ENCODE results near the gene CENPN.
A peak's percentile ranks its signal among the peaks of the same experiment; 100 is the strongest.

The CENPN gene

DNA sequence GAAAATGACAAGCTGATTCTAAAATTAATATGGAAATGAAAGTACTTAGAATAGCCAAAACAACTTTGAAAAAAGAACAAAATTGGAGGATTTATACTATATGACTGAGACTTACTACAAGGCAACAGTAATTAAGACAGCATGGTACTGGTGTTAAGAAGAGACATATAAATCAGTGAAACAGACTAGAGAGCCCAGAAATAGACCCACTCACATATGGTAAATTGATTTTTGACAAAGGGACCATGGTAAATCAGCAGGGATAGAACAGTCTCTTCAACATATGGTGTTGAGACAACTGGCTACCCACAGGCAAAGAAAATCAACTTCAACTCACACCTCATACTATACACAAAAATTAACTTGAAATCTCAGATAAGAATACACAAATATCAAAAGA, 13.2 kb upstream of the CENPN start:
- peak; percentile 24; the same call in 2 of the 3 replicates for ATAC-seq
- TF ChIP-seq RARB (CRISPR knock-in tag; IDR thresholded peaks at IDR 0.05): no peak
- no peak for TF ChIP-seq ZNF8 (CRISPR knock-in tag; IDR thresholded peaks at IDR 0.05)
- no peak for TF ChIP-seq ZC3H10 (CRISPR knock-in tag; IDR thresholded peaks at IDR 0.05)
- no peak for TF ChIP-seq ARNTL (CRISPR knock-in tag; IDR thresholded peaks at IDR 0.05; ENCODE audit: borderline replicate concordance, low read depth)
- TF ChIP-seq, protein P1, sequence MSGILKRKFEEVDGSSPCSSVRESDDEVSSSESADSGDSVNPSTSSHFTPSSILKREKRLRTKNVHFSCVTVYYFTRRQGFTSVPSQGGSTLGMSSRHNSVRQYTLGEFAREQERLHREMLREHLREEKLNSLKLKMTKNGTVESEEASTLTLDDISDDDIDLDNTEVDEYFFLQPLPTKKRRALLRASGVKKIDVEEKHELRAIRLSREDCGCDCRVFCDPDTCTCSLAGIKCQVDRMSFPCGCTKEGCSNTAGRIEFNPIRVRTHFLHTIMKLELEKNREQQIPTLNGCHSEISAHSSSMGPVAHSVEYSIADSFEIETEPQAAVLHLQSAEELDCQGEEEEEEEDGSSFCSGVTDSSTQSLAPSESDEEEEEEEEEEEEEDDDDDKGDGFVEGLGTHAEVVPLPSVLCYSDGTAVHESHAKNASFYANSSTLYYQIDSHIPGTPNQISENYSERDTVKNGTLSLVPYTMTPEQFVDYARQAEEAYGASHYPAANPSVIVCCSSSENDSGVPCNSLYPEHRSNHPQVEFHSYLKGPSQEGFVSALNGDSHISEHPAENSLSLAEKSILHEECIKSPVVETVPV (CRISPR knock-in tag; IDR thresholded peaks at IDR 0.05): no peak
- TF ChIP-seq, protein P2, sequence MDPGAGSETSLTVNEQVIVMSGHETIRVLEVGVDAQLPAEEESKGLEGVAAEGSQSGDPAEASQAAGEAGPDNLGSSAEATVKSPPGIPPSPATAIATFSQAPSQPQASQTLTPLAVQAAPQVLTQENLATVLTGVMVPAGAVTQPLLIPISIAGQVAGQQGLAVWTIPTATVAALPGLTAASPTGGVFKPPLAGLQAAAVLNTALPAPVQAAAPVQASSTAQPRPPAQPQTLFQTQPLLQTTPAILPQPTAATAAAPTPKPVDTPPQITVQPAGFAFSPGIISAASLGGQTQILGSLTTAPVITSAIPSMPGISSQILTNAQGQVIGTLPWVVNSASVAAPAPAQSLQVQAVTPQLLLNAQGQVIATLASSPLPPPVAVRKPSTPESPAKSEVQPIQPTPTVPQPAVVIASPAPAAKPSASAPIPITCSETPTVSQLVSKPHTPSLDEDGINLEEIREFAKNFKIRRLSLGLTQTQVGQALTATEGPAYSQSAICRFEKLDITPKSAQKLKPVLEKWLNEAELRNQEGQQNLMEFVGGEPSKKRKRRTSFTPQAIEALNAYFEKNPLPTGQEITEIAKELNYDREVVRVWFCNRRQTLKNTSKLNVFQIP (CRISPR knock-in tag; IDR thresholded peaks at IDR 0.05; ENCODE audit: borderline replicate concordance, low read depth): no peak
- TF ChIP-seq BACH2 (CRISPR knock-in tag; IDR thresholded peaks at IDR 0.05; ENCODE audit: borderline replicate concordance): no peak
- no peak for TF ChIP-seq GLIS3 (CRISPR knock-in tag; IDR thresholded peaks at IDR 0.05)
- no peak for TF ChIP-seq PPARA (CRISPR knock-in tag; IDR thresholded peaks at IDR 0.05; ENCODE audit: borderline replicate concordance)
- no peak for TF ChIP-seq ZFP30 (CRISPR knock-in tag; IDR thresholded peaks at IDR 0.05)
- TF ChIP-seq TCF4 (CRISPR knock-in tag; IDR thresholded peaks at IDR 0.05; ENCODE audit: borderline replicate concordance): no peak
- TF ChIP-seq, protein P3, sequence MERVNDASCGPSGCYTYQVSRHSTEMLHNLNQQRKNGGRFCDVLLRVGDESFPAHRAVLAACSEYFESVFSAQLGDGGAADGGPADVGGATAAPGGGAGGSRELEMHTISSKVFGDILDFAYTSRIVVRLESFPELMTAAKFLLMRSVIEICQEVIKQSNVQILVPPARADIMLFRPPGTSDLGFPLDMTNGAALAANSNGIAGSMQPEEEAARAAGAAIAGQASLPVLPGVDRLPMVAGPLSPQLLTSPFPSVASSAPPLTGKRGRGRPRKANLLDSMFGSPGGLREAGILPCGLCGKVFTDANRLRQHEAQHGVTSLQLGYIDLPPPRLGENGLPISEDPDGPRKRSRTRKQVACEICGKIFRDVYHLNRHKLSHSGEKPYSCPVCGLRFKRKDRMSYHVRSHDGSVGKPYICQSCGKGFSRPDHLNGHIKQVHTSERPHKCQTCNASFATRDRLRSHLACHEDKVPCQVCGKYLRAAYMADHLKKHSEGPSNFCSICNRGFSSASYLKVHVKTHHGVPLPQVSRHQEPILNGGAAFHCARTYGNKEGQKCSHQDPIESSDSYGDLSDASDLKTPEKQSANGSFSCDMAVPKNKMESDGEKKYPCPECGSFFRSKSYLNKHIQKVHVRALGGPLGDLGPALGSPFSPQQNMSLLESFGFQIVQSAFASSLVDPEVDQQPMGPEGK (CRISPR knock-in tag; IDR thresholded peaks at IDR 0.05; ENCODE audit: borderline replicate concordance): no peak
- TF ChIP-seq ZFP3 (CRISPR knock-in tag; IDR thresholded peaks at IDR 0.05): no peak
- no peak for TF ChIP-seq SNAI2 (CRISPR knock-in tag; IDR thresholded peaks at IDR 0.05)

DNA sequence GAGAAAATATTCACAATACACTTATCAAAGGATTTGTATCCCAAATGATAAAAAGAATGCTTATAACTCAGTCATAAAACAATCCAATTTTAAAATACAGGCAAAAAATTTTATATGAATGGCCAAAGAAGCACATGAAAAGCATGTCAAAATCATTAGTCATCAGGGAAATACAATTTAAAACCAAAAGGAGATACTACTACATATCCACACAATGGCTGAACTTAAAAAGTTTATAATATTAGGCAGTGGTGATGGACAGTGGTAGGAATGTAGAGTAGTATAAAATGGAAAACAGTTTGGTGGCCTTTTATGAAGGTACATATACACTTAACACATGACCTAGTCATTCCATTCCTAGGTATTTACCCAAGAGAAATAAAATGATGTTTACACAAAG, 12.6 kb upstream of the CENPN start:
- ATAC-seq: 0 out of 3 replicates have a peak, but pooled peaks have one; percentile 19
- TF ChIP-seq ISL1 (CRISPR knock-in tag; IDR thresholded peaks at IDR 0.05) (peak; percentile 40), ZFP3 (CRISPR knock-in tag; IDR thresholded peaks at IDR 0.05) (no peak)

DNA sequence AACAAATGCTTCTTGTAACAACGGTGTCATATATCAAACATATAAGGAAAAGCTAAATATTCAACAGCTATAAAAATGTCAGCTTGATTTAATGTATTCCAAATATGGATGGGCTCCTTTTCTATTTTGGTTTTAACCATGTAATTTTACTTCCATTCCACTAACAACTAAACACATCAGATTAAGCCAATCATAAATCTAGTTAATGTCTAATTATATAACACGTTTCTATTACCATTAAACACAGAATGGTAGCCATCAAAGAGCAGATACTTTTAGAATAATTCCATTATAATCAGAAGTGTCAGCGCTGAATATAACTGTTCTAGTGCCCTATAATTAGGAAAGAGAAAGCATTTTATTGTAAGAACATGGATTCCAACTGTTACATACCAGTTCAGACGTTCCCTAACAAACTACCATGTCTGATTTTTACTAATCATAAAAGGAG, 10.3 kb upstream of the CENPN start:
- no peak for ATAC-seq
- no peak for TF ChIP-seq GLIS3 (CRISPR knock-in tag; IDR thresholded peaks at IDR 0.05)
- no peak for TF ChIP-seq ZFP30 (CRISPR knock-in tag; IDR thresholded peaks at IDR 0.05)
- TF ChIP-seq, protein P4, sequence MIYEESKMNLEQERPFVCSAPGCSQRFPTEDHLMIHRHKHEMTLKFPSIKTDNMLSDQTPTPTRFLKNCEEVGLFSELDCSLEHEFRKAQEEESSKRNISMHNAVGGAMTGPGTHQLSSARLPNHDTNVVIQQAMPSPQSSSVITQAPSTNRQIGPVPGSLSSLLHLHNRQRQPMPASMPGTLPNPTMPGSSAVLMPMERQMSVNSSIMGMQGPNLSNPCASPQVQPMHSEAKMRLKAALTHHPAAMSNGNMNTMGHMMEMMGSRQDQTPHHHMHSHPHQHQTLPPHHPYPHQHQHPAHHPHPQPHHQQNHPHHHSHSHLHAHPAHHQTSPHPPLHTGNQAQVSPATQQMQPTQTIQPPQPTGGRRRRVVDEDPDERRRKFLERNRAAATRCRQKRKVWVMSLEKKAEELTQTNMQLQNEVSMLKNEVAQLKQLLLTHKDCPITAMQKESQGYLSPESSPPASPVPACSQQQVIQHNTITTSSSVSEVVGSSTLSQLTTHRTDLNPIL (CRISPR knock-in tag; IDR thresholded peaks at IDR 0.05; ENCODE audit: low read depth): no peak

DNA sequence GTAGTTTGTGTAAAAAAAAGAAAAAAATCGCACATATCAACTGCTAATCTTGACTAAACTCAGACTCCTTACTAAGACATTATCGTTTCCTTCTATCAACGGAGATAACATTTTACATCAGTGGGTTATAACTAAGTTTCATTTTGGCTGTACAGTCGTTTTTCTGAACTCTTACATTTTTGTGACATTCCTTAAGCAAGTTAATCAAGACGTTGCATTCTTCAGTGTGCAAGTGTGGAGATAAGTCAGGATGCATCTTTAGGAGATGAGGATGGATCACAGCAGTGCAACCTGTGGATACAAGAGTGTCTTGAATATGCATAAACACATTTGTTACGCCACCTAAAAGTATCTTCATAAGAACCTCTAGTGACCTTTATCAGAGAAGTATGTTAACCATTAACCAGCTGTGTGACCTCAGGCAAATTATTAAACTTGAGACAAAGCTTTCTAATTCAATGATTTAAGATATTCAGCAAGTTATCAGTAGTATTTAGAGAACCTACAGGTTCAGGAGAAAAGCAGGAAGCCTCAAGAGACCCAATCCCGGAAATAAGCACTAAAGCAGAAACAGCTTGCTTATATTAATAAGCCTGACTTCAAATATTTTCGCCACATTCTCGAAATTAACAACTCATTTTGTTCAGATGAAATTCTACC, 9.7 kb upstream of the CENPN start:
- 0 out of 3 replicates have a peak, but pooled peaks have one; percentile 8 for ATAC-seq
- peak; percentile 63 for TF ChIP-seq ISL1 (CRISPR knock-in tag; IDR thresholded peaks at IDR 0.05)
- TF ChIP-seq, protein P3 (CRISPR knock-in tag; IDR thresholded peaks at IDR 0.05; ENCODE audit: borderline replicate concordance): no peak

DNA sequence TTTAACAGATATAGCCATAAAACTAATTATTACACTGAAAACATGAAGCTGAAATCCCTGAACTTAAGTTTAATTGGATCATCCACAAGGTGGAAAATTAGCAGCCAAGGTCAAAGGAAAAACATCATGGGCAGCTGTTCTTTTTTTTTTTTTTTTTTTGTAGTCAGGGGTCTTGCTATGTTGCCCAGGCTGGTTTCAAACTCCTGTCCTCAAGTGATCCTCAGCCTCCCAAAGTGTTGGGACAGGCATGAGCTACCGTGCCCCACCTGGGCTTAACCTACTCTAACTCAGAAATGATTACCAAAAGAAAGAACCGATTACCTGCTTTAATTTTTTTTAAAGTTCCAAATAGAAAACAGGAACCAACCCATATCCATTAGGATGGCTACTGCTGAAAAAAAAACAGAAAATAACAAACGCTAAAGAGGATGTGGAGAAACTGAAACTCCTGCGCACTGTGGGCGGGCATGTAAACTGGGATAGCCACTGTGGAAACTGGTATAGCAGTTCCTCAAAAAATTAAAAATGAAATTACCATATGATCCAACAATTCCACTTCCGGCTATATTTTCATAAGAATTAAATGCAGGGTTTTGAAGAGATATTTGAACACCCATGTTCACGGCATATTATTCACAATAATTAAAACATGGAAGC, 8.9 kb upstream of the CENPN start:
- no peak for ATAC-seq
- TF ChIP-seq BACH2 (CRISPR knock-in tag; IDR thresholded peaks at IDR 0.05; ENCODE audit: borderline replicate concordance) (no peak), OSR1 (CRISPR knock-in tag; IDR thresholded peaks at IDR 0.05) (no peak), TOX (CRISPR knock-in tag; IDR thresholded peaks at IDR 0.05; ENCODE audit: borderline replicate concordance) (no peak), ARNTL (CRISPR knock-in tag; IDR thresholded peaks at IDR 0.05; ENCODE audit: borderline replicate concordance, low read depth) (no peak), SNAI2 (CRISPR knock-in tag; IDR thresholded peaks at IDR 0.05) (no peak), ISL1 (CRISPR knock-in tag; IDR thresholded peaks at IDR 0.05) (no peak), ZFP3 (CRISPR knock-in tag; IDR thresholded peaks at IDR 0.05) (no peak), TCF4 (CRISPR knock-in tag; IDR thresholded peaks at IDR 0.05; ENCODE audit: borderline replicate concordance) (no peak), ZFP30 (CRISPR knock-in tag; IDR thresholded peaks at IDR 0.05) (no peak)
- TF ChIP-seq, protein P4 (CRISPR knock-in tag; IDR thresholded peaks at IDR 0.05; ENCODE audit: low read depth): no peak
- TF ChIP-seq, protein P2 (CRISPR knock-in tag; IDR thresholded peaks at IDR 0.05; ENCODE audit: borderline replicate concordance, low read depth): no peak
